ENCODE results near the gene MELK. TPM values are rescaled to one million over a fixed set of nuclear protein-coding genes. Genes with fewer than 3 reads are reported as not detected.

Gene MELK
- total RNA-seq, 1 donor from 2014 or later = 10.6 TPM

- no peak overlapping the region for H3K4me3 Mint-ChIP-seq (ENCODE audit: unreplicated experiment)
- H3K36me3 Mint-ChIP-seq (ENCODE audit: low read depth, unreplicated experiment) = no peaks in the 10 kb centered on the region
- no peak overlapping the region for H3K27ac Mint-ChIP-seq (ENCODE audit: unreplicated experiment)
- no peaks in the 10 kb centered on the region for H3K9me3 Mint-ChIP-seq (ENCODE audit: unreplicated experiment)
- peaks cover 4% of the 10 kb centered on the region for H3K4me1 Mint-ChIP-seq (ENCODE audit: unreplicated experiment)
- DNase-seq (ENCODE audit: low spot score) = no peak
- H3K27me3 Mint-ChIP-seq (ENCODE audit: unreplicated experiment) = peaks cover 7% of the 10 kb centered on the region
- no peak for TF ChIP-seq CTCF (IDR thresholded peaks at IDR 0.05; ENCODE audit: unreplicated experiment)
These were observed 2.8 kb downstream of the MELK start for GRCh38 chr9:36575411-36575882.

- Mint-ChIP-seq H3K9me3 (ENCODE audit: unreplicated experiment) (no peaks in the 10 kb centered on the region), H3K36me3 (ENCODE audit: low read depth, unreplicated experiment) (no peaks in the 10 kb centered on the region), H3K27me3 (ENCODE audit: unreplicated experiment) (peaks cover 7% of the 10 kb centered on the region), H3K4me3 (ENCODE audit: unreplicated experiment) (no peak overlapping the region), H3K27ac (ENCODE audit: unreplicated experiment) (no peak overlapping the region), H3K4me1 (ENCODE audit: unreplicated experiment) (peaks cover 4% of the 10 kb centered on the region)
- no peak for DNase-seq (ENCODE audit: low spot score)
- no peak for TF ChIP-seq CTCF (IDR thresholded peaks at IDR 0.05; ENCODE audit: unreplicated experiment)
These were observed 4.2 kb downstream of the MELK start for GRCh38 chr9:36576866-36577265.

- no peaks in the 10 kb centered on the region for H3K9me3 Mint-ChIP-seq (ENCODE audit: unreplicated experiment)
- H3K4me1 Mint-ChIP-seq (ENCODE audit: unreplicated experiment) = no peaks in the 10 kb centered on the region
- no peak for TF ChIP-seq CTCF (IDR thresholded peaks at IDR 0.05; ENCODE audit: unreplicated experiment)
- no peaks in the 10 kb centered on the region for H3K27me3 Mint-ChIP-seq (ENCODE audit: unreplicated experiment)
- no peak for DNase-seq (ENCODE audit: low spot score)
- H3K36me3 Mint-ChIP-seq (ENCODE audit: low read depth, unreplicated experiment) = peaks cover 4% of the 10 kb centered on the region
- no peak overlapping the region for H3K27ac Mint-ChIP-seq (ENCODE audit: unreplicated experiment)
- H3K4me3 Mint-ChIP-seq (ENCODE audit: unreplicated experiment) = no peak overlapping the region
These were observed 12.1 kb downstream of the MELK start for GRCh38 chr9:36584620-36585460.

- no peak for TF ChIP-seq CTCF (IDR thresholded peaks at IDR 0.05; ENCODE audit: unreplicated experiment)
- Mint-ChIP-seq H3K9me3 (ENCODE audit: unreplicated experiment) (no peaks in the 10 kb centered on the region), H3K27me3 (ENCODE audit: unreplicated experiment) (peaks cover 2% of the 10 kb centered on the region), H3K27ac (ENCODE audit: unreplicated experiment) (no peak overlapping the region), H3K4me3 (ENCODE audit: unreplicated experiment) (no peak overlapping the region), H3K4me1 (ENCODE audit: unreplicated experiment) (no peaks in the 10 kb centered on the region), H3K36me3 (ENCODE audit: low read depth, unreplicated experiment) (peaks cover 4% of the 10 kb centered on the region)
- DNase-seq (ENCODE audit: low spot score) = no peak
These were observed 17.5 kb downstream of the MELK start for GRCh38 chr9:36590231-36590630.
